Measurements from ENCODE around the gene DGKB.

DNA sequence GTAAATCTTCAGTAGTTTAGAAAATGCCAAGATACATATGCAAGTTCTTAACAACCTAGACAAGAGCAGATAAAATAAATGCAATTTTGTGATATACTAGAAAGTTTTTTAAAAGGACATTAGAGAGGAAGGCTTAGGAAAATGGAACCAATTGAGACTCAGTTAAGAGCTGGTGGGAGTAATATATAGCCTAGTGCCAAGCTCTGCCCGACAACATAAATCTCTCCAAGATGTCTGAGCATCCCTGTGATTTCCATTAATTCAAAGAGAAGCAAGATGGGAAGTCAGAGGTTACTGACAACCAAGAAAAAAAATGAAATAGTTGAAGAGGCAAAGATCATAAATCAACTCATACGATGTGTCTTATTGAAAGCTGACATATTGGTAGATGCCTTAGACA lies 74.5 kb downstream of the DGKB start:
- TF ChIP-seq, protein P1, sequence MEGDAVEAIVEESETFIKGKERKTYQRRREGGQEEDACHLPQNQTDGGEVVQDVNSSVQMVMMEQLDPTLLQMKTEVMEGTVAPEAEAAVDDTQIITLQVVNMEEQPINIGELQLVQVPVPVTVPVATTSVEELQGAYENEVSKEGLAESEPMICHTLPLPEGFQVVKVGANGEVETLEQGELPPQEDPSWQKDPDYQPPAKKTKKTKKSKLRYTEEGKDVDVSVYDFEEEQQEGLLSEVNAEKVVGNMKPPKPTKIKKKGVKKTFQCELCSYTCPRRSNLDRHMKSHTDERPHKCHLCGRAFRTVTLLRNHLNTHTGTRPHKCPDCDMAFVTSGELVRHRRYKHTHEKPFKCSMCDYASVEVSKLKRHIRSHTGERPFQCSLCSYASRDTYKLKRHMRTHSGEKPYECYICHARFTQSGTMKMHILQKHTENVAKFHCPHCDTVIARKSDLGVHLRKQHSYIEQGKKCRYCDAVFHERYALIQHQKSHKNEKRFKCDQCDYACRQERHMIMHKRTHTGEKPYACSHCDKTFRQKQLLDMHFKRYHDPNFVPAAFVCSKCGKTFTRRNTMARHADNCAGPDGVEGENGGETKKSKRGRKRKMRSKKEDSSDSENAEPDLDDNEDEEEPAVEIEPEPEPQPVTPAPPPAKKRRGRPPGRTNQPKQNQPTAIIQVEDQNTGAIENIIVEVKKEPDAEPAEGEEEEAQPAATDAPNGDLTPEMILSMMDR (conservative IDR thresholded peaks at IDR 0.05; ENCODE audit: low read depth, low read length) = no peak
- no peak for TF ChIP-seq EZH2 (IDR thresholded peaks at IDR 0.05; ENCODE audit: borderline replicate concordance, low read depth, low read length, poor library complexity, severe bottlenecking)
